SHP77 treated with DMSO at 0.1 percent for 48 hours (cell line): ENCODE results near the gene EMILIN2.

Source experiments
- DNase-seq: peaks from one replicate; lab custom pipeline; 2025; lab: John Stamatoyannopoulos, UW

EMILIN2 gene

DNA sequence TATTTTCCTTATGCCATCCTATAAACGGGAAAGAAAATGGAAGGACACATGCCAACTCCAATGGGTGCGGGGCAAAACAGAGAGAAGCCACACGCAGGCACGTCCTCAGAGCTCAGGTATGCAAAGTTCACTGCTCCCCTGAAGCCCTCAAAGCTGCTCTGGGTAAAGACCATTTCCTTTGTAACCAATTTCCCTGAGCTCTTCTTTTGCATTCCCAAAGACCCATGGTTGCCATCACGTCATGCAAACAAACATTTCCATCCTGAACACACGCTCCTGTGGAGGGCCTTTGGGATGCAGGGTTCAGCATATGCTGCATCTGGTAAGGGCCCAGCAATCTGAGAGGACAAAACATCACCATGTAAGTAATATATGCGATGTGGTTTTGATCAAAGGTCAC lies 69.4 kb downstream of the EMILIN2 start:
- DNase-seq: no peak

DNA sequence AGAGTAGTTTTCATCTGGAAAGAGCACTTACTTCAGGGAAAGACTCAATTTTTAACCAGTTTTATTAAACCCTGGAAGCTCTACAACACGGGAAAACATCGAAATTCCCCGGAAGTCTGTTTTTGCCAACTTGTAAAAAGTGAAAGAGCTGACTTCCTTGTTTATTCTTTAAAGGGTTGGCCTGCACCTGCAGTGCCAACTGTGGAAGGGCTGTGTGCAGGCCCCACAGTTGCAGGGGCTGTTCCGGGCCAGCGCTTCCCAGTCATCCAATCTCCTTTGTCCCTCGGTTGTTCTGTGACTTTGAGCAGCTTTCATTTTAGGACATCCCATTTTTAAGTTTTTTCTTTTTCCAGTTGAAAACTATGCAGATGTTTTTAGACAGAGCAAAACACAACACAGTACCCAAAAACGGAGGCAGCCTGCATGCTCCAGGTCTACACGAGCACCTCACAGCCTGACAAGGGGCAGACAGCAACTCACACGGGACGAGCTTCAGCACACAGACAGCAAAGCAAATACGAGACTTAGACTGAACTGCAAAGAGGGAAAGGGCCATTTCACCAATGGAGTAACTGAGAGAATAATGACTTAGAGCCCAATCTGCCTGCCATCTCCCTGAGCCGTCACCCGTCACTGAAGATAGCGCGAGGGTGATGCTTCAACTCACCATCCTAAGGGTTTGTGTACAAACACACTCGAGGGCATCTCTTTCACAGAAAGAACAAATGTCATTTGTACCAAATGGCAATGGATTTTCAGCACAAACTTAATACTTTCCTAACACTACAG lies 70.6 kb downstream of the EMILIN2 start:
- no peak for DNase-seq

DNA sequence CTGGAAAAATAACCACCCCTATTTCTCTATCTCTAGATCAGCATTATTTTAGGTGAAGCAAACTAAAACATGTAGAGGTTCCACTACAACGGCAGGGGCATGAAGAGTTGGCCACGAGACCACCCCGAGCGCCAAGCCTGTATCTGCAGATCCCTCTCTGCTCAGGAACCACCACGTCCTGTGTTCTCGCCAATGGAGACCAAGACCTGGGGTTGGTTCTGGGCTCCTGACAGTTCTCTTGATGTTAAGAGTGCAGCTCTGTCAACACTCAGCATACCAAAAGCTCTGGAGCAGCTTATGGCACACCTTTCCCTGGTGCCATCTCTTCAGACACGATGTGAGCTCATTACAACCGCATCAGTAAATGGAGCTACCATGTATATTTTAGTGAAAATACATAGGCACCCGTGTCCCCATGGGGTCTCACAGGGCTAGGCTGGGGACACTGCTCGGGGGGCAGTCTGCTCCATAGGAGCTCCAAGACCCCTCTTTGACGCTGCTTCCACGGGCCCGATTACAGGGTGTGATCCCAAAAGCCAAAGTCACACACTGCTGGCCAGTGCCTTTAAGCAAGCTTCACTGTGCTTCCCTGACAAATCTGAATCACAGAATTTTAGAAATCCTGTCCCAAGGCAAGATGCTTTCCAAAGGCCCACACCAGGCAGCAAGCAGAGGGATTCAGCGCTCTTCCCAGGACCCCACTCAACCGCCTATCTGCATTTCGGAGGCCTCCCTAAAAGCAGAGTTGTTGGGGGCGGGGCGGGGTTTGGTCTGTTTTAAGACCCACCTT lies 72.2 kb downstream of the EMILIN2 start:
- no peak for DNase-seq

DNA sequence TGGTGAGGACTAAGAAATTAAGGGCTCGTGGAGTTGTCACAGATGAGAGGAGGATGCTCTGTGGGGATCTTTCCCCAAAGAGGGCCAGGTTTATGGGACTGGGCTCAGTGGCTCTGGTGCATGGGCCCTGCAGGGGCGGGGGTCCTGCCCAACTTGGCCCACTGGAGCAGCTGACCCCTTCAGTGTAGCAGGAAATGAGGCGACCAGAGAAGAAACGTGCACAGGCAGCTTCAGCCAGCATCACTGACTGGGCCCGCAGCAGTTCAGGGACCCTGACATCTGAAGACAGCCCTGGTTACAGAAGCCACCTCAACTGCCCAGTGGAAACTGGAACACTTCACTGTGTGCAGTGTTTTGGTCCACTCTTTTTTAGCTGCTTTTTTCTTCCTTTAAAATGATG lies 72.8 kb downstream of the EMILIN2 start:
- no peak for DNase-seq

DNA sequence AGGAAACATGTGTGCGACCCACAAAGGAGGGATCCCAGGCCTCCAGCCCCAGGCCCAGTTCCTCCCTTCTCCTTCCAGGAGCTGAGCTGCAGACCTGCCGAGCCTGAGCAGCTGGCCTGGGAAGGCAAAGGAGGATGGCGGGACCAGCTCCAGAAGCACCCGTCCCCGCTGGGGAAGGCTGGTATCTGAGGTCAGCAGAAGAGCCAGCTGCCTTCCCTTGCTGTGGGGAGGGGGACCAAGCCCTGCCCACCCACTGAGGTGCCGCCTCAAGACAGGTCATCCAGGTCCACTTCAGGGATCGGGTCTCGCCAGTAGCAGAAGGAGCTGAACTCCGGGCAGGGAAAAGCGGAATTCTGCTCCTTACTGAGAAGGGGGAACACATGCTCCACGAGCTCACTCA lies 73.2 kb downstream of the EMILIN2 start:
- DNase-seq: no peak

DNA sequence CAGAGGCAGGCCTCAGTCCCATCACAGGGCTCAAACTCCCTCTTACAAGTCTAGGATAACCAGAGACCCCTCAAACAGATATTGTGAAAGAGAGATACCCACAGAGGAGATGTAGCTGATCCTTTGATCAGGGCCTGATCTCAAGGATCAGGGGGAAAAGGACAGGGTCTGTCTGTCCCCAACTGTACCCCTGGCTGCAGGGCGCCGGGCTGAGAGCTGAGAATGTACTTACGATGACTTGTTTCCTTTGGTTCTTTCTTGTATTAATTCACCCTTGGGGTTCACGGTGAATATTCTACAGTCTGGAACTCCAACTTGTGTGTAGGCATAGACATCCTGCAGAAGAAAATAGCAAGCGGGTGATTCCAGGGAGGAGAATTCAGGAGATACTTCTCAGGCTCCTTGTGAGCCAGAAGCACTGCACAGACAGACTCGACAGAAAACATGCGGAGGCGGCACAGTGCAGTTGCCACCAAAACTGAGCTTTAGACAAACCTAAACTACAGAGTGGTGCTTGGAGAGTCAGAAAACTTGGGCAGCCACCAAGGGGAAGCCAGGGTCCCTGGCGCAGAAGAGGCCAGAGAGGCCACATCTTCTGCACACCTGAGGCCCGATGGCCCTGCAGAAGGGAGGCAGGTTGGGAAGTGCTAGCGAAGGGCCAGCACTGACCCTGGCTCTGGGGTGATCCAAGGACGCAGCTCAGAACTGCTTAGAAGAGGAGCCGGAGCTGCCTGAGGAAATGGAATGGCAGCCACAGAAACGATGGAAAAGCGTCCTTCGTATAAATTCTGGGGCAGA lies 73.9 kb downstream of the EMILIN2 start:
- no peak for DNase-seq

DNA sequence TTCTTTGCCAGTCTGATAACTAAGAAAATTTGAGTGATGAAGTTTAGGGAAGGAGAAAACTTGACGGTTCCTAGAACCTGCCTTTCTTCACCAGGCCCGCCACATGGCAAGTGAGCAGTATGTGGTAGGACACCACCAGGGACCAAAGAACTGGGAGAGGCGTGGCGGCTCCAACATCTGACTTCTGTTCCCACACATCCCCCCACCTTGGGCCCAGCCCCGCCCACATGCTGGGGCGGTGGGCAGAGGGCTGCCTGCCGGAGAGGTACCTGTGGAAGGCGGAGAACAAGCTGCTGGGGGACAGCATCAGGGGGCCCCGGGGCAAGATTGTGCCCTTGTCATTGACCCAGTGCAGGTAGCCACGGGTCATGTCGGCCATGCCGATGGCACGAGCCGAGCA lies 75.0 kb downstream of the EMILIN2 start:
- DNase-seq: no peak

DNA sequence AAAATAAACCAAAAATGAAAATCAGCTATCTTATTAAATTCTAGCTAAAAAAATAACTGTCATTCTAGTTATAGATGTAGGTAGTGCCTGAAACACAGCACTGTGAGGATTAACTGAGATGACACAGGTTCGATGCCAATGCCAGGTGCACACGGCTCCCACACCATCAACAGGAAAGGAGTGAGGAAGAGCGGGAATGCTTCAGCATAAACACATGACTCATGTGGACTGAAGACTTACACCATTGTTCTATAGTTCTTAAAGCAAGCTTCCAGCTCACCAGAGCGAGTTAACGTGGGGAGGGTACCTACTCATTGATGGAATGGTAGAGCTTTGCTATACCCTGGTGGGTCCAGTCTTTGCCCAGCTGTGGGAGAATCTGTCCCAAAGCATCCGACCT lies 76.7 kb downstream of the EMILIN2 start:
- no peak for DNase-seq

DNA sequence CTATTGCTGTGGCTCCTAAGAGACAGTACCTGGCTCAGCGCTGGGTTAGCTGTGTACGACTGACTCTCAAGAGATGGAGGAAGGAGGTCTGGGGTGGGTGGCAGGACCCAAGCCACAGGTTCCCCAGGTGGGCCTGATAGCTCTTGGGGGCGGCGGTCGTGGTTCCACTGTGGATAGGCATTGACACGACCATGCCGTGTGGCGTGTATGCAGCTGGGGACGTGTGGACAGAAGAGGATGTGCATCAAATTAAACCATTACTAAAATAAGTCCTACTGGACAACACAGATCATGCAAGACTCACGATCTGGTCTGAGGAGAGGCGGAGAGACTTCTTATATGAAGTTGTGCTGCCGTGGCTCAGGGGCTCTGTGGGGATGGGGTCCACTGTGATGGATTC lies 78.1 kb downstream of the EMILIN2 start:
- DNase-seq: no peak

DNA sequence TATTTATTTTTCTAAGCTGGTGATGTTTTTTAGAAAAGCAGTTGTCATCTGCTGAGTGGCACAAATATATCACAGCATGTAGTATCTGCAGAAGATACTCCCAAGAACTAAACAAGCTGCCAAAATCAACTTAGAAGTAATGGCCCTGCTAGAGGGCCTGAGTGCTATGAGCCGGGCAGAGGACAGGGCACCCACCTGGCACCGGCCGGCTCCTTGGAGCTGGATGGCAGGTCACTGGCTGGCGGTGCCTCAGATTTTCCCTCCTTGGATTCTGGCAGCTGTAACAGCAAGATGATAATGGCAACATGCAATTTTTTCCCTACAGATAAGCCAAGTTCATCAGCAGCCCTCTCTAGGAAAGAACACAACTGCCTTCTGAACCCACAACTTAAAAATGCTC lies 79.7 kb downstream of the EMILIN2 start:
- DNase-seq: no peak

DNA sequence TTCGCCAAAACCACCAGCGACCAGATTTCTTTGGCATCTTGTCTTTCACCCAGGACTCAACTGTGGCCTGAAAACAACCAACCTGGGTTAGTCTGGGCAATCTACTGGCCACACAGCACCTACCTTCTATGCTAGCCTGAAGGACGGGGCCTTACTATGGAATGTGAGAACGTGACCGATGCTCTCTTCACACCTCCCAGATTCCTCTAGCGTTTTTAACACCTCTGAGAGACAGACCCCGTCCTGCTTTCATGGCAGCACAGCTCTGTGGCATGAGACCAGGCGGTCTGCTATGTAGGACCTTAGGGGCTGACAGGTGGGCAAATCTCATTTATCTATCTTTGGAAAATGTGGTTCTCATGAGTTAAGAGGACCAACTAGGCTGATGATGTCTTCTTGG lies 80.9 kb downstream of the EMILIN2 start:
- DNase-seq: no peak

DNA sequence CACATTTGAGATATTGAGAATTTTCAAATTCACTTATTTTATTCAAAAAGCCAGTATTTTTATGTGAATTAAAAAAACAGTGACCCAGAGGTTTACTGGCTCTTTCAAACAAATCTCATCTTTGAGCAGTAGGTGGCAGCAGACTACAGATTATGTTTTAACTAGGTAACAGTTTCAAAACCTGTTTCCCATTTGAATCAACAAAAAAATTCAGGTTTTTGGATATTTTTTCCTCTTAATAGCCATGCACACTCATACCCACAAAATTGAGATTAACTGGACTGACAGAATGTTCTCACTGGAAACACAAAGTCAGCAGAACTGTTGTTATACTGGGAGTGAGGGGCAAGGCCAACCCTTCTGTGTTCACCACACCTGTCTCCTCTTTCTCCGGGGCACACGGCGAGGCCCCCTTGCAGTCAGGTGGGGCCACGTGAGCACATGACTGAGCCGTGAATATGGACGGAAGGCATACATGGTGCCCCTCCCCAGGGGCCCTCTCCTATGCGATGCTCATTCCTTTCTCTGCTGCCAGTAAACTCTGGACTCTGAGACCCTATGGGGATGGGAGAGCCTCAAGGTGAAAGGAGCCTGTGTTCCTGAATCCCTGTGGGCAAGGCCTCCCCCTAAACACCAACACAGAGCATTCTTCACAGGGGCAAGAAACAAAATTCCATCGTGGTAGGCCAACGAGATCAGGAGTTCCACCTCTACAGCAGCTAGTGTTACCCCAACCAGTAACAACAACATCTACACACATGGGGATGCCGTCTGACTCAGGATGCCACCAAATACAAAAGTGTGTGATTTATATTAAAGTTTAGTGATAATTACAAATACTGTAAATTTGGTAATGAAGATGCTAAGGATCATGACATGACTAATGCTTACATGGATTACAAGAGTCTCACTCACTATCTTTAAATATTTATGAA lies 85.7 kb downstream of the EMILIN2 start:
- peak; percentile 28 for DNase-seq

DNA sequence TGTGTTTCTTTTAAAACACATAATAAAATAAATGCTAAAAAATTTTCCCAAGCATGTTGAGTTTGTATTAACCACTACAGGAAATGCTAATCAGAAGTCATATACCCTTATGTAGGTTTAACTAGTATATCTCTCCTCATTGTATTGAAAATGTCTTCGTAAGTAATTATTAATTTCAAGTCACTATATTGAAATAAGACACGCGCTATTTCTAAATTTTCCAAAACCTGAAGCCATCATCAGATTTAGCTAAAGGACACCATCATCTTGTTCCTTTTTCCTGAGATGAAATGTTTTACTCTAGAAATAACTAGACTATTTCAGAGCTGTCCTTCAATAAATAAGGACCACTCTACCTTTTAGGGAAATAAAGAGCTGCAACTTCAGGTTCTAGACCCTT lies 87.2 kb downstream of the EMILIN2 start:
- no peak for DNase-seq

DNA sequence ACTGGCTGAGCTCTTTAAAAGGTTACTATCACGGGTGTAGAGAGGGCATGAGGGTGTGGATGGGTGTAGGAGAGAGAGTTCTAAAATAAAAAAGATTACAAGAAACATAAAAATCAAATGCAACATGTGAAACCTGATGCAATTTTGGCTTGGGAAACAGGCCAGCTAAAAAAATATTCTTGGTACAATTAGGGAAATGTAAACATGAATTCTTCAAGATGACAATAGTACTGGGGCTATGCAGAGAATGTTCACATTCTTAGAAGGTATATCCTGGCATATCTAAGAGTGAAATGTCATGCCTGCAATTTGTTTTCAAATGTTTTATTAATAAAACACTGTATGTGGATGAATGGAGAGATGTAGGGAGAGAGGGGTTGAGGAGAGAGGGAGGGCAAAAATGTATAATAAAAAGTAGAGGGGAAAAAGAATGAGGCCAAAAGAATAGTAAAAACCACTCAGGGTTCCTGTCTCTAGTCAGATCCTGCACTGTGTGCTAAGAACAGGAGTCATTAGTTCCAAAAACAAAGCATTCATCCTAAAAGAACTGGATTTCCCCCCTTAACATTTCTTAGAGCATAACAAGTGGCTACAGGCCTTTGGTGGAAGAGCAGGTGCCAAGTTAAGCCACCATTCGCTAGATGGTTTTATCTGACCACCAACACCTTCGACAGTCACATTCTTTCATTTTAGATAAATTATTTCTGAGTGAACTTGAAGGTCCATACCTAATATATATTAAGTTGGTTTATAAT lies 88.8 kb downstream of the EMILIN2 start:
- no peak for DNase-seq

DNA sequence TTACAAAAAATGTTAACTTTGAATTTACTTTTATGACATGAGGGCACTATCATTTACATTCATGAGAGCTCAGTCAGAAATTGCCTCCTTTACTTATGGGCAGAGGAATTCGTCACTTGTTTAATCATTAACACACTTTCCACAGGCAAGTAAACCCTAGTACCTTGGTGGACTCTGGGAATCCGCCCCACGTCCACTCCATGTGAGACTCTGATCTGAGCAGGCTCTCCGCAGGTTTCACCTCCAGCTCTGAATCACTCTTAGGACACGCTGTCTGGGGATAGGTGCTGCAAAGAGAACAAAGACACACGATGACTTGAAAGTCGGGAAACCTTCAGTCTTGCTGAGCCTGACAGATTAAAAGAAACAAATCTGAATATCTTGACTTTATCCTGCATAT lies 92.5 kb downstream of the EMILIN2 start:
- DNase-seq: no peak

DNA sequence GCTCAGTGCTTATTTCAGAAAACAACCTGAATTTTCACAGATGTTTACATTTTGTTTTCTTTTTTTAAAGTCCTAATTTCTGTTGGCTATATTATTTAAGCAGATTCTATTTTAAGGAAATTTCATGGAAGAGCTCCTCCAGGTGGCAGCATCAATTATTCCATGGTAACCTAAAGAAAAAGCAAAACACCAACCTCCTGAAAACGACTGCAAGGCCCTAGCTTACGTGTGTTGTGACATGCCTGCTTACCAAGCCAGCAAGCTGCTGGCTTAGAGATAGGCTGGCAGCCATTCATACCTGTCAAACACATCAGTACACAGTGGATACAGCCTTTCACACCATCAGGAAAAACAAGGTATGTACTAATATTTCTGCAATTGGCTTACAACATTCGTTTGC lies 101.2 kb downstream of the EMILIN2 start:
- peak; percentile 15 for DNase-seq

DNA sequence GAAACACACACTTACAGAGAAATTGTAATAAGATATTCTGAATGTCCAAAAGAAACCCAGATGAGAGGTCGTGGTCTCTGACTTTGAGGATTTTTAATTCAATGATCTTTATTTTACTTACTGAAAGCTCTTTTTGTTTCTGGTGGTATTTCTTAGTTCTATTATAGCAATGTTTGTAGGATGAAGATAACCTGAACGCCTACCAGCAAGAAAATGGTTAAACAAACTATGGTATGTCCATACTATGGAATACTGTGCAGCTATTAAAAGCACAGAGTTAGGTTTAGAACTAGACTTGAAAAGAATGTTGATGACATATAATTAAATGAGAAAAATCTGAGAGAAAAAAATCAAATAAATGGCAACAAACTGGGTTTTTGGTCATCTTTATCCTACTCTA lies 105.8 kb downstream of the EMILIN2 start:
- DNase-seq: no peak

DNA sequence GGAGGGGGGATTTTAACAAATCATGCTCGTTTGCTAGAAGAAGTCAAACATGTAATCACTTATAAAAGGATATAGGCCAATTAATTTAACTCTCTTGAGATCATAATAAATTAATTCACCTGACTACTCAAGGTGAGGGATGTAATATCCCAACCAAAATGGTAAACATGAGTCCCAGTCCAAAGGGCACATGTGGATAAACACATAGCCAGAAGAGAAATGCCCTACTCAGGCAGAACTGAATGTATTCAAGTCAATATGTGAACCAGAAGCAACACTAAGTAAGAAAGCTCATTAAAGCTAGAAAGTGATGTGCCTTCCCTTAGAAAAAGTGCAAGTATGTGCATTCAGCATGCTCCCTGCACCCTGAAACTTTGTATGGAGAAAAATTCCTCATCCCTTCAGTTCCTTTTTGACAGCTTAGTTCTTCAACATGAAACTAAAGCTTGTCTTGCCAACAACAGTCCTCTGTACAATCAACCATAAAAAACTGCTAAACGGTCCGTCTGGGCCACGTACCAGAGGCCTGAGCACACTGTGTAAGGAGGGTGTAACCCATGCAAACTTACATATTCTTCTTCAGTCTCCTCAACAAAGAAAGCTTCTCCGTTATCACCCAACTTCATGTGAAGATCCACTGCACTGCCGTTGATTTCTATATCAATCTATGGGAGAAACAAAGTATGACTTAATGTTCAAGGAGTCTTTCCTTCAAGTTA lies 107.3 kb downstream of the EMILIN2 start:
- DNase-seq: no peak

DNA sequence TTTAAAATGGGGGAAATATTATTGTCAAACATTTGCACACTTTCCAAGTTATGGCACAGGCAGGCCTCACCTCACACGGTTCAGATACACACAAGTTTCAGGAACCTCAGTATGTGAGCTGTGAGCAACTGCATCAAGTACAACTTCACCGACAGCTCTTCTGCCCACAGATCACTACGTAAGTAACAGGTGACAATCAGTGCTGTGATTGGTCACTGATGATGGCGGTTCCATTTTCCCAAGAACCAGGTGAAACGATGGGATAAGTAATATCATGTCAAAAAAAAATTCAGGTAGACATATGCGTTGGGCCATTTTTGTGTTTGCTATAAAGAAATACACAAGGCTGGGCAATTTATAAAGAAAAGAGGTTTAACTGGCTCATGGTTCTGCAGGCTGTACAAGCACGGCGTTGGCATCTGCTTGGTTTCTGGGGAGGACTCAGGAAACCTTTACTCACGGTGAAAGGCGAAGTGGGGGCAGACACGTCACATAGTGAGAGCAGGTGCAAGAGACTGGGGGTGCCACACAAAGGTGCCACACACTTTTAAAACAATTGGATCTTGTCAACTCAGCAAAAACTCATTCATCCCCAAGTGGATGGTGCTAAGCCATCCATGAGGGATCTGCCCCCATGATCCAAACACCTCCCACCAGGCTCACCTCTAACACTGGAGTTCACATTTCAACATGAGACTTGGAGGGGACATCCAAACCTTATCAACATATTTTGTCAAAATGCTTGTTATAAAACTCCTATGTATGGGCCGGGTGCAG lies 108.3 kb downstream of the EMILIN2 start:
- no peak for DNase-seq
